Measurements from ENCODE around the gene PCGF5.
"Not testable (repeated sequence)": the region's sequence is repeated elsewhere in the genome, so short reads cannot be mapped to it uniquely, and the experiment has no call there.

PCGF5 gene

DNA sequence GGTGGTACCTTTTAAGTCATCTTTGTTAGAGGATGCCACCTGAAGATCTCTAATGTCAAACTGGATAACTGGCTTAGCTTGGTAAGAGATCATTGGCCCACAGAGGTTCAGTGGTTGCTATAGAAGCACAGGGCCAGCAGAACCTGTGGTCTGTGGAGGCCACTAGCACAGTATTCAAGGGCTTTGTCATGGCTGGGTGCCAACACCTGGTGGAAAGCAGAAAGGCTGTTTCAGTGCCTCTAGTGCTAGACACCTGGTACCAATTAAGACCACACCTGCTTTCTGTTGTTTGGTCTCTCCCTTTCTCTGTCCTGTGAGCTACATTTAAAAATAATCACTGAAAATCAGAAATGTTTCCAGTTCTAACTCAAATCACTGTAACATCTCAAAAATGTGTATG is 10.0 kb upstream of the PCGF5 start:
- no peak for DNase-seq

DNA sequence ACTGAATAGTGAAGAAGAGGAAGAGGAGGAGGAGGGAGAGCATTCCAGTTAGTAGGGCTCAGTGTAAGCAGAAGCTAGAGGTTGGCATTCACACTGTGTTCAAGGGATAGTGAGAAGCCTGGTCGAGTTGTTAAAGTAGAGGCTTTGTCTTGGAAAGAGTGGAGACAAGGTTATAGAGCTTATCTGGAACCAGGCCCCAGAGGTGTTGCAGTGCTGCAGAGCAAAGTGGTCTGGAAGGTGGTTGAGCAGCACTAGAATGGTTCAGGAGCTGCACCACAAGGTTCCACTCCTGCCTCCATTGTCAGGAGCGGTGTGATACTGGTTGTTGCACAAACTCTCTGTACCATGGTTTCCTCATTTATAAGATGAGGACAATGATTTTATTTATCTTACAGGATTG is 8.8 kb upstream of the PCGF5 start:
- no peak for DNase-seq

DNA sequence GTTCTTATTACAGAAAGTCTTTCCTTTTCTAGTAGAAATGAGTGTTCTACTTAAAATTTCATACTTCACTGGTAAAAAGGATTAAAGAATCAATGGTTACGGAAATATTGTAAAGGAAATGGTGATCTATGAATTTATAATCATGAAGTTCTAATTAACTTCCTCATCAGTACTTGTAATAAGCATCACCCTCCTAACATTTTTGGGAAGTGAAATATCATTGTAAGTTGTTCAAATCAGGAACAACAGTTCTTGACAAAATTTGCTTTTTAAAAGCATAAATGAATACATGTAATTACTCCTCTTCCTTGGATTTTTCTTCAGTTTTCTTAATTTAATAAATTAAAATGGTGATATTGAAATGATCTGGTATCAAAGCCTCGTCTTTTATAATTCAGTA is 5.6 kb upstream of the PCGF5 start:
- DNase-seq: no peak

DNA sequence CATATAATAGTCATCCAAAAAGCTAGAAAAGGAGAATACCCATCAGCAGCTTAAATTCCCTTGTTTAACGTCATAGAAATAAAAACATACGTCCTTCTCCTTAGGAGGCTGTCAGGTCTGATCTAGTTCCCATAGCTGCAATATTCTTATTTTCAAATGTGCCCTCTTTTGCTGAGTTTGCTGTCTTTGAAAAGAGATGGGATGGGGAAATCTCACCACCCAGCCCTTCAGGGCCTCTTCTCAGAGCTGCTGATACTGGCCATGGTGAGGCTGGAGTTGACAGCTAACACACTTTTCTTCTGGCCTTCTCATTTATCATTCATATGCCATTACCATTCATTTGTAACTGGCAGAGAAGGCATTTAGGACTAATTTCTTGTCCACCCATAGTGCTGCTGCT is 5.1 kb upstream of the PCGF5 start:
- DNase-seq: no peak

DNA sequence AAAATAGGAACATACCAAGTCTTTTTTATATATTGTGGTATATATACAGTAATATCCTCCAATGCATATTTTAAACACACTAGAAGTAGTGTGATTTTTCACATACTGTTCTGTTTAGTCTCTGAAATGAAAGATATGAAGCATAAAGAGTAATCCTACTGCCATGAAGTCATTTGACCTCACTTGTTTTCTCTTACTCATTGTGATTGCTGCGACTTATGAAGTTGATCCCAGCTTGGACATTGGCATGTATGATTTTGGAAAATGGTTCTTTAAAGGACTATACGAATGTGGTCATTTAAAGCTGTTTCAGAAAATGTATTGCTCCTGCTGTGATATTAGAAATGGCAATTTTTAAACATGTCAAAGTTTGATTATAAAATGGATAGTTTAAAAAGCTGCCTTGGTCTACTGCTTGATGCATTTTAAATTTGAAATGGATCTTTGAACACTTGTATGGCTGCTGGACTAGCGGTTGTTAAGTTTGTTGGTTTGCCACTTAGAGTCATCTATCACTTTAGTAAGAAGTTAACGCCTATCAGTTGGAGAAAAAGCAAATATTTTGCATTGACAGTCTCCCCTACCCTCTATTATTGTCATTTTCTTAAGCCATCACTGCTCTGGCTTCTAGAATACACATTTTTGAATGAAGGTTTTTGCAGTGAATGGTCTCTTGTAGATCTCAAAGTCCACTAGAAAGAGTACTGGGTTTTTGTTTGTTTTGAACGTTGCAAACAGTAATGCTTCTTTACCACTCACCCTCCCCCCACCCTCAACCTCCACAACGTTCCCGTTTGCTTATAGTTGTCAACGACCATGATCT is 881 bp upstream of the PCGF5 start:
- DNase-seq: no peak

DNA sequence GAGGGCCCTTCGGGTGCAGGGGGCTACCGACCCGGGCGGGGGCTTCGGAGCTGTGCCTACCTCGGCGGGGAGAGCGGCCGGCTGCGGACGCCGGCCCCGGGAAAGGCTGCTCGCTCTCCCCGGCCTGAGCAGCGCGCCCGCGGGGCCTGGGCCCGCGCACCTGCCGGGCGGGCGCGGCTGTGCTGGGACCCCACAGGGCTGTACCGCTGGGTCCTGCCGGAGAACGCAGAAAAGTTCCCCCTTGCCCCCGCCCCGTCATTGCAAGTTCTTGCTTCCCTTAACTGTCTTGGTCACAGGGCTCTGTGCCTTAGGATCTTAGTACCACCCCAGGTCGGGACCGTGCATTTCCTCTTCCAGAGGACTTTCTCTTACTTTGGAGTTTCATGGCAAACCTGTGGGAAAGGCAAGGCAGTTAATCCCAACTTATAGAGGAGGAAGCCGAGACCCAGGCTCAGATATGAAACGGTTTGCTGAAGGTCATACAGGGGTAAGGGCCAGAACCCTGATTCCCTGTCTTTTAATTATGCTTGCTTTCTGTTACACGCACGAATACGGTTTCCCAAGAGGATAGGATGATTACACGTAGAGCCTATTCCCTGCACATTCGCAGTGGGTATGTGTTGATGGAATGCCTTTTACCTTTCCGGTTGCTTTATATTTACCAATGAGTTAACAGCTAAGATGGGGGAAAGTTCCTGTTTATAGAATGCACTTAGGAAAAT is 652 bp downstream of the PCGF5 start:
- peak; percentile 23 for DNase-seq

DNA sequence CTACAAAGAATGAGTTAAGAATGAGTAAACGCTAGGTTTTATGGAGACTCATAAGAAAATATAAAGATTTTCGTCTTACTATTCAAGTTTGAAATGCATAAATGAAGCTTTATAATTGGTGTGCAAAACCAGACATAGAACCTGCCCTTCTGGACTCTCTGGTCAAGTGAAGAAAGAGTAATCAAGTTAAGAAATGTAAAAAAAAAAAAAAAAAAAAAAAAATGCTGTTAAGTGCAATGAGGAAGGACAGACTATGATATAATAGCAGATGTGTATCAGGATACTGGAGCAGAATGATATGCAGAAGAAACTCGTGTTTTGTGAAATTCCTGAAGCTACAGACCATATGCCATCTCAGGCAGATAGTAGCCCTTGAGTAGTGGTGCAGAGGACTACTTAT is 5.6 kb downstream of the PCGF5 start:
- DNase-seq: no peak

DNA sequence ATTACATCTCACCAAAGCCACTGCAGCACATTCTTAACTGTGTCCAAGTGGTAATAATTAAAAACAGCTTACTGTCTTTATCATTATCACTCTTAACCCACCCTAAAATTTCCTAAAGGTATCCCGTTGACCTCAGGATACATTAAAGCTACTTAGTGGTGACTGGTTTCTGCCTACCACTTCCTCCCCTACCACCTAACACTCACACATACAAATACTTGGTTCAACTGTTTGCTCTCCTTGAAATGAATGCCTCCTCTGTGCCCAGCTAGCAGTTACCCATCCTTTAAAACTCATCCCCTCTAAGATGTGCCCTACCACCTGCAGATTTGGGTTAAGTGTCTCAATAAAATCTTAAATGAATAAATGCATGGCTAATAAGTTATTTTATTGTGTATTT is 7.1 kb downstream of the PCGF5 start:
- no peak for DNase-seq

DNA sequence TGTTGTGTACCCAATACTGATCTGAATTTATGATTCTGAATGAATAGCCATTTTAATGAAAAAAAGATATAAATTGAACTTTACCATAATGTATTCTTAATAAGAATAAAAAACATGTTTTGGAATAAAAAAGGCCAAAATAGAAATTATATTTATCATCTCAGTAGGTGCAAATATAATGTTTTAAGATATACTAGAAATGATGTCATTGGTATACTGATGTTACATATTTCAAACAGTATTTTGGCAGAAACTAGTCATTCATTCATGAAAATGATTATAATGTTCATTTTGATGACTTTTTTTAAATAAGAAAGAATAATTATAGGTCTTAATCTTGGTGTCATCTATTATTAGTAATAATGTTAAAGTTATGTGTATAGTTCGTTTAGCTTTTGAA is 9.2 kb downstream of the PCGF5 start:
- DNase-seq: no peak

DNA sequence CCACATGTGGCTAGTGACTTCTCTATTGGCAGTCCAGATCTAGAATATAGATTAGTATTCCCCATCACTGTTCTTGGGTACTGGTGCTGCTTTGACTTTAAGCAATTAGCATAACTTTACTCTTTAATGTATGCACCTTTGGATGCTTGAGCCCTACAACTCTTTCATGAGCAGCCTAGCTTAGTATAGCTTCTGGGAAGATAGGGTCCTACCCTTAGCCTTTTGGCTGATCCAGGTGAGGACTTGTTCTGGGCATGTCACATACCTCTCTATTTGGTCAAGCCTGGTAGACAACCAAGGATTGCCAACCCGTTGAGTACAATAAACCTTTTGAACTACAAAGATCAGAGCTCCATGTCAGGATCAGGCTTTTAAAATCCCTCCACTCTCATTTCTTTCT is 17.7 kb downstream of the PCGF5 start:
- DNase-seq: no peak

DNA sequence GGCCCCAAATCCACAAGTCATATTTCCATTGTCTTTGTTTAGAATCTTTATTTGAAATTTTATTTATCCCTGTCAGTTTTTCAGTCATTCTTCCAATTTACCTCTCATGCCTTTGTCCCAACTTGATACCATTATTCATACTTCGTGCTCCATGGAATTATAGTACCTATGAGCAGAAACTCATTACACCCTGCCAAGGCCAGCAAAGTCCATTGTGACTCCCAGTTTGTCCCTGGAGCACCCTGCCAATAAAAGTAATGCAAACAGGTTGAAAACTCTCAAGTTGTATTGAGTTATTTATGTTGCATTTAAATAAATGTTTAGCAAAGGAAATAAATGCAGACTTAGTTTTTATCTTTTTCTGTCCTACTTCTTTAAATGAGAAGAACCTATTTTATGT is 19.3 kb downstream of the PCGF5 start:
- no peak for DNase-seq

DNA sequence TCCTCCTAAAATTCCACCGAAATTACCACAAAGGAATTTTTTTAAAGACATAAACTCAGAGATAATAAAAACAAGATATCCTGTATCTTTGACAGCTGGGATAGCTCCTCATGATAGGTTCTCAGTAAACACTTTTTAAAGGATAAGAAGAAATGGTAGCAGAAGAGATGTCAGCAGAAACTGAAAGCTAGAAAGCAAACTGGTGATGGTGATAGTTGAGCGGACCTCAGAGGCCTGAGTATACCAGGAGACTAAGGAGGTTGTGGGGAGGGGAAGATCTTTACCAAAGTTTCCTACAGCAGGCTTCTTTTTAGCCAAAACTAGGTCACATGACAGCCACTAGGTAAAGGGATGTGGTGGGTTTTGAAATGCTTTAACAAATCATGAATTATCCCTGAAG is 22.5 kb downstream of the PCGF5 start:
- DNase-seq: no peak

DNA sequence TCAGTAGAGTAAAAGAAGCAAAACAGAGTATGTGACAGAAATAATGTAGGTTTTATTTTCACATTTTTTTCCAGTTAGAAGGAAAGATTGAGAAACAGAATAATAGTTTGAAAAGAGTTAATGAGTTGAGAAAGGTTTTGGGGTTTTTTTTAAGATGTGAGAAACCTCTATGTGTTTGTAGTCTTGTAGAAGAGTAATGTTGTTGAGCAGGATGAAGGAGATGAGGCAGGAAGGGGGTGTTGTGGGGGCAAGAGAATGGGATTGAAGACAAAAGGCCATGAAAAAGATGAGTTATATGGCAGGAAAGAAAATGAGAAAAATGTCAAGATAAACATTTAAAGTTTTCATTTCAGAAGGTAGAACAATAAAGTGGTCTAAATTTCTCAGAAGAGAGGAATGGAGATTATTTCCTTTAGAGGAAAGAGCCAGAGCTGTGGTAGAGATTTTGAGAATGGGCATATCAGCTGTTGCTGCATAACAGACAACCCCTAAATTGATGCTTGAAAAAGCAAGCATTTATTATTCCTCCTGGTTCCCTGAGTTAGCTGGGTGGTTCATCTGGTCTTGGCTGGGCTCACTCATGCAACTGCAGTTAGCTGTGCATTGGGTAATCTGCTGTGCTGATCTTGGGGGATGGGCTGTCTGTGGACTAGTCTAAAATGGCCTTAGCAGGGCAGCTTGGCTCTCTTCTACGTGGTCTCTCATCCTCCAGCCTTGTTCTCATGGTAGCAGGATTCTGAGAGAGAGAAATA is 27.1 kb downstream of the PCGF5 start:
- DNase-seq: no peak

DNA sequence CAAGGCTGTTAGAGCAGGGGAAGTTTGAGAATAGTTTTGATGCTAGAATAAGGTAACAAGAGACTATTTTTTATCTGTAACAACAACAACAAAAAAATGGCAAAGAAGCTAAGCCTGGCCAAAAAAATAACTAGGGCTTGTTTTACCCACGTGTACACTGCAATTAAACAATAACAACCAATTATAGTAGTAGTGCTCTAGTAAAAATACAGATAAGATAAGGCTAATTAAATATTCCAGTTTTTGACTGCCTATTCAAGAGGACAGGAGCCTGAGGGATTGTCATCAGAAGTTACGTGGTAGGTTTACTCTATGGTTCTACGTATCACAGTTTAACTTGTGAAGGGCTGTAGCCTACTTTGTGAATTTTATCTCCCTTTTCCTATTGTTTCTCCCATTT is 29.2 kb downstream of the PCGF5 start:
- DNase-seq: no peak

DNA sequence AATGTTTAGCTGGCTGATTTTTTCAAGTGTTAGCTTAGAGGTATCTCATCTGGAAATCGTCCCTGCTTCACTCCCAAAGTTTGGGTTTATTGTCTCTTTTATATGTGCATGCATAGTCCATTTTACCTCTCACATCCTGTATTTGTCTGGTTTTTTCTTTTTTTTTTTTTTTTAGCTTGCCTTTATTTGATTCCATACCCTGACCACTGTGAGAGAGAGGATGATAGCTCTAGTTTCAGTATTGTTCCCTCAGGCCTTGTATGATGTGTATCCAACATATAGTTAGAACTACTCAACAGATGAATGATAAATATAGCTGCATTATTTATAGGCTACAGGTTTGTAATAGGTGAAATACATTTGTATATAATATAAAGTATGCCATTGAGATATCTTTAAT is 29.9 kb downstream of the PCGF5 start:
- no peak for DNase-seq

DNA sequence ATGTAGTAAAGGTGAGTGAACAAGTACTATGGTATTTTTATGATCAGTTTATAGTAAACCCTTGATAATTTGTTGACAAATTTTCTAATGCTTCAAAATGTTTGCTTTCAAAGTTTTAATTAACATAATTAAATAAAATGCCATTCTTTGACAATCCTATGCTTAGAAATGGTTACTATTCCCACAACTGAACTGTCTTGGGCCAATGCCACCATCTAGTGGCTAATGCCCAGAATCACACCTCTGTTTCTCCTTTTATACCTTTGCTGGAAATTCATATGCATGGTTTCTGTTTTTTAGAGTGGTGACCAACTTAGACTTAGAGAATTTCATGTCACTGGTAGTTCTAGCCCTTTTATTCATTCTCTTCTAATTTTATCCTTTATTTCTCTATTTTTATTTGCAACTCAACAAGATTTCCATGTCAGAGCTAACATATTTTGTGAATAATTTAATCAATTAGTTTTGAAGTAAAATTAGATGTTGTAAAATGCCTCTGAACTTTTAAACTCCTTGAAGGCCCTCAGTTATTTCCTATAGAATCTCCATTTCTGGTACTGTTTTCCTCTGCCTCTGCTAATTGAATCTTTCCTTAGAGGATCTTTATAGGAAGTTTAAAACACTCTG is 31.1 kb downstream of the PCGF5 start:
- peak; percentile 54 for DNase-seq

DNA sequence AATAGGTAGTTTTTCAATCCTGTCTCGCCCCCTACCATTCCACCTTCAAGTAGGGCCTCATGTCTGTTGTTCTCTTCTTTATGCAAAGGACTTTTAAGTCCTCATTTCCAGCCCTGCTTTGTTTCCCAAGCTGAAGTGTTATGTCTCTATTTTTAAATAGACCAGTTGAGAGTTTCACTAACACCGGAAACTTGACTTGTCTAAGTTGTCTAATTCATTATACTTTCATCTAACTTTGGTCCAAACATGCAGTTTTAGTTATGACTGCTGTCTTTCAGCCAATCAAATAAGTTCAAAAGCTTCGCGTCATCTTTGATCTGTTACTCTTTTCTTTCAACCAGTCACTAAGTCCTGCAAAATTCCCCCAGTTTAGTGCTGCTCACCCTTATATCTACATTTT is 32.8 kb downstream of the PCGF5 start:
- DNase-seq: no peak

DNA sequence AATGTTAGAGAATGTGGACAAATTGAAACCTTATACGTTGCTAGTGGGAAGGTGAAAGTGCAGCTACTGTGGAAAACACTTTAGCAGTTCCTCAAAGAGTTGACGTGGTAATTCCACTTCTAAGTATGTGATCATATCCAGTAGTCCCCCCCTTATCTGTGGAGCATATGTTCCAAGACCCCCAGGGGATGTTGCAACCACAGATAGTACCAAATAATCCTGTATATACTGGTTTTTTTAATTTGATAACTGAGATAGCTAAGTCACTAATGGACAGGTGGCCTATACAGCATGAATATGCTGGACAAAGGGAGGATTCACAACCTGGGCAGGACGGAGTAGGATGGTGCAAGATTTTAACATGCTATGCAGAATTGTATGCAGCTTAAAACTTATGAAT is 36.8 kb downstream of the PCGF5 start:
- no peak for DNase-seq

DNA sequence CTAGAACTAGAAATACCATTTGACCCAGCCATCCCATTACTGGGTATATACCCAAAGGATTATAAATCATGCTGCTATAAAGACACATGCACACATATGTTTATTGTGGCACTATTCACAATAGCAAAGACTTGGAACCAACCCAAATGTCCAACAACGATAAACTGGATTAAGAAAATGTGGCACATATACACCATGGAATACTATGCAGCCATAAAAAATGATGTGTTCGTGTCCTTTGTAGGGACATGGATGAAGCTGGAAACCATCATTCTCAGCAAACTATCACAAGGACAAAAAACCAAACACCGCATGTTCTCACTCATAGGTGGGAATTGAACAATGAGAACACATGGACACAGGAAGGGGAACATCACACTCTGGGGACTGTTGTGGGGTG is 40.0 kb downstream of the PCGF5 start:
- DNase-seq: not testable (repeated sequence)

DNA sequence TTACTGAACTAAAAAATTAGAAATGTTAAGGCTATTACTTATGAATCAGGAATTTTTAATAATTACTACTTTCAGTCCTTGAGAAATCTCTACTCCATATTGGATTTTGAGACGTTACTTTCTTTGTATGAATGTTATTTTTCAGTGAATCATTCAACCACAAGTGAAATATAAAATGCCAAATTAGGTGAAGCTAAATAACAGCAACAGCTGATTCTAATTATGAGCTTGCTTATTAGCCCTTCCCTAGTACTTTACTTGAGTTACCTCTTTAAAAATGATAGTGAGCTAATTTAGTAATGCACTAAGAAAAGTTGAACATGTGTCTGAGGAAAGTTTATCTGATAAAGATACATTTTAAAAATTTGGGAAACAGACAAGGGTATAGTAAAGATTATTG is 51.4 kb downstream of the PCGF5 start:
- no peak for DNase-seq

DNA sequence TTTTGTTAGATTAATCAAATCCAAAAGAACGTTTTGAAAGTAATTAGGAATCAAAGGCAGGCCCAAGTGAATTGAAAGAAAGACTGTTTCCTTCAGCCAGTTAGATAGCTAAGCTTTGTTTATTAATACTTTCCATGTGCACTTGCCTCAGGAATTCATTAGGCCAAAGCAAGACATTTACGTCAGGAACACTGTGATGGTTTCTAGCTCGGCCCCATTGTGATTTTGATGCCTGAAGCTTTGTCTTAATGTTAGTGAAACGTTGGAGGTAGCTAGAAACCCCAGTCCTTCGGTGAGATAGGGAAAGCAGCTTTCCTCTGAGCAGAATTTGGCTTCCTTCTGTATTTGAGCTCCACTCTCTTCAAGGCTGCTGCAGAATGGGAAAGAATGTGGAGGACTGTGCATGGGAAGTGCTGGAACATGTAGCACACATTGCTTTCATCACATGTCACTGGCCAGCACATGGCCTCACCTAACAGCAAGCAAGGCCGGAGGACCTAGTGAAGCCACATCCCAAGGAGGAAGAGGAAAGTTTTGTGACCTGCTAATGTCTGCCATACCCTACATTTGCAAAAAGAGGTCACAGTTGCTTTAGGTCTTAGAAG is 64.1 kb downstream of the PCGF5 start:
- DNase-seq: no peak

DNA sequence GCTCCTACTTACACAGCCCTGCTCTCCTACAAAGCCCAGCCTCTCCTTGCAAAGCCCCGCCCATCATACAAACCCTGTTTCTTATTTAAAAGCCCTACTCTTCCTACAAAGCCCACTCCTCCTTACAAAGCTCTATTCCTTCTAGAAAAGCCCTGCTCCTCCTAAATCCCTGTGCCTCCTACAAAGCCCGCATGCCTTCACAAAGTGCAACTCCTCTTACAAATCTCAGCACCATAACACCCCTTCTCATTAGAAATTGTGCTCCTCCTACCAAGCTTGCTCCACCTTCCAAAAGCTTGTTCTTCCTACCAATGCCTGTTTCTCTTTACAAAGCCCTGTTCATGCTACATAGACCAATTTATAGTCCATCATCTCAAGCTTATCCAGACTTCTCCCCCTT is 66.1 kb downstream of the PCGF5 start:
- DNase-seq: no peak

DNA sequence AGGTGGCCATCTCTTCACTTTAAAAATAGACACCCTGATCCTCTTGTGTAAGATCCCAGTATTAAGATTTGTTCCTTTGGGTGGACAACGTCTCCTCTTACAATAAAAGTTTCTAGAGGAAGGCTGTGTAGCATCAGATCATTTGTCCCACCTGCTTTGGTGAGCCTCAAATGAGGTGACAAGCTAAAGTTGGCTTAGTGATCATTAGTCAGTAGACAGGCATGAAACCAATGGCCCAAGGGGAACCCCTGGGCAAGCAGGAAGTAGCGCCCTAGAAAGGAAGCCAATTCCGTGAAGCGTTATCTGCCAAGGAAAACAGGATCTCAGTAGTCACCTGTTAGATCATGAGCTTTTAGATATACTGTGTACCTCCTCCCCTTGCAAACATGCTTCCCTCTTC is 66.8 kb downstream of the PCGF5 start:
- DNase-seq: no peak

Measured in stimulated activated CD4-positive, alpha-beta T cell treated with anti-CD3 and anti-CD28 coated beads, Interleukin-4, amount 100 ng/mL, for 24 hours (primary cell).